ENCODE data around the gene SMYD3. TPM values are rescaled to one million over a fixed set of nuclear protein-coding genes. Genes with fewer than 3 reads are reported as not detected.
A peak's percentile ranks its signal among the peaks of the same experiment; 100 is the strongest.

SMYD3 gene
- polyA plus RNA-seq, 1 donor from 2014 or later = 48.6 TPM

DNA sequence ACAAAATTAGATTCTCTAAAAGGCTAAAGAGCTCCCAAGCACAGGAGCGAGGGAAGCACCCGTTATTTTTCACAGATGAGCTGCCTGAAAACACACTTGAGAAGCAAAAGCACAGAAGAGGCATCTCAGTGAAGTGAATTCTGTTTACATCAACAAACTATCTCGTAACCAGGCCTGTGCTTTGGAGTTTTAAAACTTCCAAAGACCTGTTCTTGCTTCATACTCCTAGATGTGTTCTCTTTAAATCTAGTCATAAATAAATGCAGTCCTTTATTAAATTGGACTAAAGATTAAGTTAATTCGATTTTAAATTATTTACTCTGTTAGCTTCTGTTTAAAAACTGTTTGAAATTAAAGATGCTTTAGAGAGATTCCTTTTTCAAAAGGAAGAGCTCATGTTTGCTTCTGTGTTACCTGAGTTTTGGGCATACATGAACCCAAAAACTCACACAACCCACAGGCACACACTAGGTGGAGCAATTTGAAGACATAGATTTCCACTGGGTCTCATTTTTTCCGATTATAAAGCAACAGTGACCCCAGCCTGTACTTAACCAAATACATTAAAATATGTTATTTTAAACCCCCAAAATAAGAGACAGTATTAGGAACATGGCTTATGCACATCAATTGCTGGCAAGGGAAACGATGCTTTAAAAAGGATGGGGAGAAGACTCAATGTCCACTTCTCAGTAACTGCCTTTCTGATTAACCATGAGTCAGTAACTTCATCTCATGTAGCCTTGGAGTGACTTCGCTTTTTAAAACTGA is 648.2 kb downstream of the SMYD3 start:
- no peak overlapping the region for H2AFZ ChIP-seq (ENCODE audit: low read depth, low read length)
- H3K27ac ChIP-seq (ENCODE audit: low read length) = peak overlapping the region; percentile 80
- peaks cover 3% of the 10 kb centered on the region for H3F3A ChIP-seq (ENCODE audit: insufficient read depth, low read length, poor library complexity, severe bottlenecking)
- no peak overlapping the region for H3K9ac ChIP-seq (ENCODE audit: low read length)
- no peaks in the 10 kb centered on the region for H3K9me2 ChIP-seq (ENCODE audit: insufficient read depth, low read length)
- H3K9me3 ChIP-seq (ENCODE audit: low read length) = no peaks in the 10 kb centered on the region
- H3K4me3 ChIP-seq (ENCODE audit: low read length) = peak overlapping the region; percentile 49
- no peak for TF ChIP-seq EP300 (conservative IDR thresholded peaks at IDR 0.05; ENCODE audit: poor library complexity, severe bottlenecking)
- TF ChIP-seq, protein P1, sequence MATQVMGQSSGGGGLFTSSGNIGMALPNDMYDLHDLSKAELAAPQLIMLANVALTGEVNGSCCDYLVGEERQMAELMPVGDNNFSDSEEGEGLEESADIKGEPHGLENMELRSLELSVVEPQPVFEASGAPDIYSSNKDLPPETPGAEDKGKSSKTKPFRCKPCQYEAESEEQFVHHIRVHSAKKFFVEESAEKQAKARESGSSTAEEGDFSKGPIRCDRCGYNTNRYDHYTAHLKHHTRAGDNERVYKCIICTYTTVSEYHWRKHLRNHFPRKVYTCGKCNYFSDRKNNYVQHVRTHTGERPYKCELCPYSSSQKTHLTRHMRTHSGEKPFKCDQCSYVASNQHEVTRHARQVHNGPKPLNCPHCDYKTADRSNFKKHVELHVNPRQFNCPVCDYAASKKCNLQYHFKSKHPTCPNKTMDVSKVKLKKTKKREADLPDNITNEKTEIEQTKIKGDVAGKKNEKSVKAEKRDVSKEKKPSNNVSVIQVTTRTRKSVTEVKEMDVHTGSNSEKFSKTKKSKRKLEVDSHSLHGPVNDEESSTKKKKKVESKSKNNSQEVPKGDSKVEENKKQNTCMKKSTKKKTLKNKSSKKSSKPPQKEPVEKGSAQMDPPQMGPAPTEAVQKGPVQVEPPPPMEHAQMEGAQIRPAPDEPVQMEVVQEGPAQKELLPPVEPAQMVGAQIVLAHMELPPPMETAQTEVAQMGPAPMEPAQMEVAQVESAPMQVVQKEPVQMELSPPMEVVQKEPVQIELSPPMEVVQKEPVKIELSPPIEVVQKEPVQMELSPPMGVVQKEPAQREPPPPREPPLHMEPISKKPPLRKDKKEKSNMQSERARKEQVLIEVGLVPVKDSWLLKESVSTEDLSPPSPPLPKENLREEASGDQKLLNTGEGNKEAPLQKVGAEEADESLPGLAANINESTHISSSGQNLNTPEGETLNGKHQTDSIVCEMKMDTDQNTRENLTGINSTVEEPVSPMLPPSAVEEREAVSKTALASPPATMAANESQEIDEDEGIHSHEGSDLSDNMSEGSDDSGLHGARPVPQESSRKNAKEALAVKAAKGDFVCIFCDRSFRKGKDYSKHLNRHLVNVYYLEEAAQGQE (IDR thresholded peaks at IDR 0.05; ENCODE audit: borderline replicate concordance) = no peak
- TF ChIP-seq TAF1 (IDR thresholded peaks at IDR 0.05; ENCODE audit: low read depth) = no peak
- no peak for TF ChIP-seq MXI1 (conservative IDR thresholded peaks at IDR 0.05; ENCODE audit: poor library complexity, severe bottlenecking)
- TF ChIP-seq EZH2 (IDR thresholded peaks at IDR 0.05; ENCODE audit: borderline replicate concordance, insufficient read depth, low read length, poor library complexity, severe bottlenecking) = no peak
- no peak for TF ChIP-seq RAD21 (conservative IDR thresholded peaks at IDR 0.05)
- TF ChIP-seq, protein P2, sequence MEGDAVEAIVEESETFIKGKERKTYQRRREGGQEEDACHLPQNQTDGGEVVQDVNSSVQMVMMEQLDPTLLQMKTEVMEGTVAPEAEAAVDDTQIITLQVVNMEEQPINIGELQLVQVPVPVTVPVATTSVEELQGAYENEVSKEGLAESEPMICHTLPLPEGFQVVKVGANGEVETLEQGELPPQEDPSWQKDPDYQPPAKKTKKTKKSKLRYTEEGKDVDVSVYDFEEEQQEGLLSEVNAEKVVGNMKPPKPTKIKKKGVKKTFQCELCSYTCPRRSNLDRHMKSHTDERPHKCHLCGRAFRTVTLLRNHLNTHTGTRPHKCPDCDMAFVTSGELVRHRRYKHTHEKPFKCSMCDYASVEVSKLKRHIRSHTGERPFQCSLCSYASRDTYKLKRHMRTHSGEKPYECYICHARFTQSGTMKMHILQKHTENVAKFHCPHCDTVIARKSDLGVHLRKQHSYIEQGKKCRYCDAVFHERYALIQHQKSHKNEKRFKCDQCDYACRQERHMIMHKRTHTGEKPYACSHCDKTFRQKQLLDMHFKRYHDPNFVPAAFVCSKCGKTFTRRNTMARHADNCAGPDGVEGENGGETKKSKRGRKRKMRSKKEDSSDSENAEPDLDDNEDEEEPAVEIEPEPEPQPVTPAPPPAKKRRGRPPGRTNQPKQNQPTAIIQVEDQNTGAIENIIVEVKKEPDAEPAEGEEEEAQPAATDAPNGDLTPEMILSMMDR (IDR thresholded peaks at IDR 0.05; ENCODE audit: poor library complexity, severe bottlenecking) = no peak
- no peak for TF ChIP-seq POLR2AphosphoS5 (IDR thresholded peaks at IDR 0.05)
- no peak for TF ChIP-seq SMC3 (conservative IDR thresholded peaks at IDR 0.05; ENCODE audit: poor library complexity)
- no peak overlapping the region for H3K4me2 ChIP-seq (ENCODE audit: low read length)
- no peaks in the 10 kb centered on the region for H3K36me3 ChIP-seq (ENCODE audit: insufficient read depth, low read length)
- no peaks in the 10 kb centered on the region for H4K20me1 ChIP-seq (ENCODE audit: insufficient read depth)
- no peaks in the 10 kb centered on the region for H3K79me2 ChIP-seq (replicated peaks; ENCODE audit: insufficient read depth, low read length)
- no peaks in the 10 kb centered on the region for H3K27me3 ChIP-seq (ENCODE audit: insufficient read depth, low read depth, low read length)

DNA sequence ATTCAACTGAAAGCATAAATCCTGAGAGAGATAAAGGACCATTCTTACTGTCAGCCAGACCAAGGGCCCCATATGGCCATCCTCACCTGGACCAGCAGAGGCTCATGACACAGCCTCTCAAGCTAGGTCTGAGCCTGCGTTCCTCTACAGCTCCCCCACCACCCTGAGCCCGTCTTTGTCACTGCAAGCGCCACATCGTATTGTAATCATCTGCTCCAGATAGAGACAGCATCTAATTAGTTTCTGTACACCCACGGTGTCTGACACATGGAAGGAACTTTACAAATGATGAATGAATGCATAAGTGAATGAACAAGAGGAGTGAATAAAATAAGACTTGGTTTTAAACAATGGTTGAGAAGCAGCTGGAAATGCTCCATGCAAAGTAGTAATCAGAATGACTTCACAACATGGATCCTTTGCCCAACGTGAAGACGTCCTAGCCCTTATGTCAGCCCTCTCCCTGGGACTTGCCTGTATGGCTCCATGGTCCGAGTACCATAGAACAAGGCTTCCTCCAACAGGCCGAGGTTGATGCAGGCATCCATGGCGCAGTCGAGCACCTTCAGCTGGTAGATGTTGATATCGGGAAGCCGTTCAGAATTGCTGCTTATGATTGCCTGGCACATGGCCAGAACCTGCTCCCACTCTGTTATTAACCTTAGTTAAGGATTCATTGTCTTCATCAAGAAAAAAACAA is 648.9 kb downstream of the SMYD3 start:
- no peaks in the 10 kb centered on the region for H3K79me2 ChIP-seq (replicated peaks; ENCODE audit: insufficient read depth, low read length)
- no peak overlapping the region for H3K4me2 ChIP-seq (ENCODE audit: low read length)
- no peak overlapping the region for H3K4me3 ChIP-seq (ENCODE audit: low read length)
- H3K27me3 ChIP-seq (ENCODE audit: insufficient read depth, low read depth, low read length) = no peaks in the 10 kb centered on the region
- no peaks in the 10 kb centered on the region for H3K36me3 ChIP-seq (ENCODE audit: insufficient read depth, low read length)
- peaks cover 3% of the 10 kb centered on the region for H3F3A ChIP-seq (ENCODE audit: insufficient read depth, low read length, poor library complexity, severe bottlenecking)
- no peaks in the 10 kb centered on the region for H3K9me2 ChIP-seq (ENCODE audit: insufficient read depth, low read length)
- H3K27ac ChIP-seq (ENCODE audit: low read length) = no peak overlapping the region
- no peaks in the 10 kb centered on the region for H3K9me3 ChIP-seq (ENCODE audit: low read length)
- H3K9ac ChIP-seq (ENCODE audit: low read length) = no peak overlapping the region
- H2AFZ ChIP-seq (ENCODE audit: low read depth, low read length) = no peak overlapping the region
- no peaks in the 10 kb centered on the region for H4K20me1 ChIP-seq (ENCODE audit: insufficient read depth)
- TF ChIP-seq POLR2AphosphoS5 (IDR thresholded peaks at IDR 0.05) (no peak), RAD21 (conservative IDR thresholded peaks at IDR 0.05) (no peak), MXI1 (conservative IDR thresholded peaks at IDR 0.05; ENCODE audit: poor library complexity, severe bottlenecking) (no peak), EP300 (conservative IDR thresholded peaks at IDR 0.05; ENCODE audit: poor library complexity, severe bottlenecking) (no peak), TAF1 (IDR thresholded peaks at IDR 0.05; ENCODE audit: low read depth) (no peak)
- TF ChIP-seq, protein P2 (IDR thresholded peaks at IDR 0.05; ENCODE audit: poor library complexity, severe bottlenecking) = no peak
- TF ChIP-seq, protein P1 (IDR thresholded peaks at IDR 0.05; ENCODE audit: borderline replicate concordance) = no peak

Data from neural cell (in vitro differentiated cells).